CD4-positive, alpha-beta T cell treated with Interferon alpha-2 for 1 hour (primary cell): ENCODE results near the gene MPPED2.

Experiments used
- DNase-seq, 2 donors: peaks; one replicate each; pipeline ENCODE4 v3.0.0-alpha.2; 2020 to 2022

Gene MPPED2

DNA sequence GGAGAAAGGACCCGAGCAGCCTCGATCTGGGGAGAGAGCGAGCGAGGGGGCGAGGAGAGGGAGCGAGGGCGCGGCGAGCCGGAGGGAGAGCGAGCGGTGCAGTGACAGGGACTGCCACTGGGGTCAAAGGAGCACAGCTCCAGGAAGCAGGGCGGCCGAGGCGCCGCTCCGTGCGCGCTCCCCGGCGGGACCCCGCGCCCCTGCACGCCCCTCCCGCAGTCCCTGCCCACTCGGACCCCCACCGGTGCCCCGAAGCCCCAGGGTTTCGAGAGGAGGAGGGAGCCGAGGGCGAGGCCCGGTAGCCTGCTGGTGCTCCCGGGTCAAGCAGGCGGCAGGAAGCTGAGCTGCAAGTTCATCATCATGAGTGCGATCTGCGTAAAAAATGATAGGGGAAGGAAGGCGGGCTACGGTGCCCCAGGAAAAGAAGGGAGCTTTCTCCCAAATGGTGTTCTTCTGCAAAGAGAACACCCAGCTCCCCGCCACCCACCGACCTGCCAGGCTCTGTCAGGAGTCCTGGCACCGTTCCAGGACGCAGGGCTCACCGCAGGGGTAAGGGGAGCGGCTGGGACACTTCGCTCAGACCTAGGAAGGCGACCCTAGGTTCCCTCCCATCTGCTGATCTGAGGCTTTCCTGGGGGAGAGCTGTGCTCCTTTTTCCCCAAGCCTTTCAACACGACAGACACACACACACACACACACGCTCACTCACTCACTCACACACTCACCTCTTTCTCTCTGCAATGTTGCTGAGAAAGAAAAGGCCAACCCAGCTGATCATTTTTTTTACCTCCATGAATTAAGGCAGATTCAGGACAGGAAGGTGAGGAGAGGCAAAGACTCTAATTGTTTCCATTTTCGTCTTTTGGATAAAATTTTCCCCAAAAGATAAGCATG is at the start of gene MPPED2:
Gene MPPED2 (minus strand): TSS at position 103 of the 894 bp plus-strand sequence. CDS start 5,980 bp downstream, outside the sequence.
- peak in 1 of 2 donors; percentile 18 for DNase-seq

DNA sequence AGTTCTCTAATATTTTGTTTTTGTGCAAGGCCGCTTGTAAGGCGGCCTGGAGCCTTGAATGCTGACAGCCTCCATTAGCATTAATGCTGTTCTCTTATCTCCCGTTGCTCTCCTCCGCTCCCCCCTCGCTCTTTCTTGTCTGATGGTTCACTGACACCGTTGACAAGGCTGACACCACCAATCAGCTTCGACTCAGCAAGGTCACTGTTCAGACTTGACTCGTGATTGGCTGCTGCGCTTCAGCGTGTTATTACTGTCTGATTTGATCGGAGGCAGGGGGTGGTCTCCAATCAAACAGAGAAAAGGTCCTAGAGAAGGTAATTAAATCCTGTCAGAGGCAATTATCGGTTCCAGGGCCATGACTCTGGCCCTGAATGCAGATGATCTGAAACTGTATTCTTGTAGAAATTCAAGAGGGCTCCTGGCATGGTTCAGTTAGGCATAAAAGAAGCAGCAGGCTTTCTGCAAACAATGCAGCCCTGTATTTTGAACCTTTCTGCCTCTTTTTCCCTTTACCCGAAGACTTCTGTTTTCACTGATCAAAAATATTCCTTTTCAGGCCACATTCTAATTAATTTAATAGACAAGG is 49.3 kb upstream of the MPPED2 start:
- DNase-seq = no peak

GRCh38 chr11:30631148-30631547 is 45.0 kb upstream of the MPPED2 start:
- DNase-seq = no peak

- no peak for DNase-seq
Observed at GRCh38 chr11:30619767-30620166, 33.6 kb upstream of the MPPED2 start.

DNA sequence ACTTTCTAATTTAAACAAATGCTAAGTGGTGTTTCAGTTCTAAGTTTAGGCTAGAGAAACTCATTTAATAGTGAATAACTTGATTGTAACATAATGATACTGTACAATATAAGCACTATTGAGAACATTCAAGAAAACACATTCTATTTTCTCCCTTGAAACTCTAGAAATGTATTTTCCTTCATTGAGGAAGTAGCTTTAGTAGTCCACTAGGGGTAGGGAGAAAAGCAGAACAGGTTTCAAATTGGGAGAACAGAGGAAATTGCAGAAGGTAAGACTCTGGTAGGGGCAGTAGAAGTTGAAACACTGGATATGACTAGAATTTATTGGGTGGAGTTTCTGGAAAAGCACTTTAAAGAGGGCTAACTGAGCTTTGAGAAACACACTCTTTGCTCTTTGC is 31.6 kb upstream of the MPPED2 start:
- no peak for DNase-seq

- DNase-seq = no peak
Observed at GRCh38 chr11:30610628-30611027, 24.5 kb upstream of the MPPED2 start.

DNA sequence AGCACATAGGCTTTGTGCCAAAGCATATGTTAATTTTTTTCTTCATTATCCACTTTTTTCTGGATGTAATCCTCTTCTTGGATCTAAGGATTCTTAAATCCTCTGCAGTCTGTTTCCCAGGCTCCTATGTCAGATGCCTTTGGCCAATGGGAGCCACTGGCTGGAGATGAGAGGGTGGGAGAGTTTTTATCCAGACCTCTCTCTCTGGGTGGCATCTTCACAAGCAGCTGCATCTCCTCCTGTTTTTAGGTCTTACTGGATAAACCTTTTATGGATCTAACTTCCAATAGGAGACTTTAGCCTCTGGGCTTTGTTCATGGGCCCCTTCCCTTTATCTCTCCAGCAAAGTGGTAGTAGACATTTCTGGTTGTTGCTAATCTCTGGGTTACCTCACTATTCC is 22.4 kb upstream of the MPPED2 start:
- DNase-seq = no peak

DNA sequence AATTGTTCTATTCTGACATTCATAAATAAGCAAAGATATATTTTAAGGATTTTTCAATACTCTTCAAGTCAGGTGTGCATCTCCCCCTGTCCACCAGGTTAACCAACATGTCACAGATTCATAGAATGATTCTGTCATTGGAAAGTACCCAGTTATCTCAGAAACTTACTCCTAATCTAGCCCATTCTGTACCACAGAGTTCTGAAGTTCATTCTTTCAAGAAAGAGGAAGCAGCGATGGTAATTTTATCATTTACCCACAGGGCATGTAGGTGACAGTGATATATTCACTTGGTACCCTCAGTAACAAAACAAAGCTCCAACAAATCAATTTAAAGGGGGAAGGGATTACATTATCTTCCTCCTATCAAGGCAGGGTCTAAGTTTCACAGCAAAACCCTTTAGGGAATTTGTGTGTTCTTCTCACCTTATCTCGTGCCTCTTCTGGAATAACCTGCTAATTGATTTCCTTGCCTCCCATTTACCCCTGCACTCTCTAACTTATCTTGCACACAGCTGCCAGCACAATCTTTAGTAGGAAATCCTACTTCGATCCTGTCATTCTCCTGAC is 19.0 kb upstream of the MPPED2 start:
- DNase-seq = no peak

GRCh38 chr11:30603357-30603756 is 17.2 kb upstream of the MPPED2 start:
- no peak for DNase-seq

- DNase-seq = no peak
Observed at GRCh38 chr11:30596832-30597231, 10.7 kb upstream of the MPPED2 start.

- DNase-seq = no peak
Observed at GRCh38 chr11:30595934-30596333, 9.8 kb upstream of the MPPED2 start.

- no peak for DNase-seq
Observed at GRCh38 chr11:30594646-30595411, 8.7 kb upstream of the MPPED2 start.

DNA sequence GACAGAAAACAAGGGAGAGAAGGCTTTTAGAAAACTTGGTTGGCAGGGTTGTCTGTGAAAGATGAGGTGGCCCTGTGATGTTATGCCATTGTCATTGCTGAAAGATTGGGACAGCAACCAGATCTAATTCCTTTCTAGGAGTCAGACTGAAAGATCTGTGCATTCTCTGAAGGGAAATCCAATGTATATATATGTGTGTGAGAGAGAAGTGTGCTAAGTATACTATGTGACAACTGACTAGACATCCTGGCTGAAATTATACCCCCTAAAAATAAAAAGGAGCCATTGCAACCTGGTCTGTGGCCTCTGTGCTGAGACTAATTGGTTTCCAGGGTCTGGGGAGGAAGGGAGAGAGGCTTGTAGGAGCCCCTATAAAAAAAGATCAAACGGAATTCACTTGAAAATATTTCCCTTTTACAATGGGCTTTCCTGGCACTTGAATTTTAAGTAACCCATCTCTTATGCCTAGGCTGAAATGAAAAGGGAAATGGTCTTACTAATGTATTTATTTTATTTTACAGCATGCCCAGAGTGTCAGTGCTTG is 1.2 kb upstream of the MPPED2 start:
- no peak for DNase-seq

DNA sequence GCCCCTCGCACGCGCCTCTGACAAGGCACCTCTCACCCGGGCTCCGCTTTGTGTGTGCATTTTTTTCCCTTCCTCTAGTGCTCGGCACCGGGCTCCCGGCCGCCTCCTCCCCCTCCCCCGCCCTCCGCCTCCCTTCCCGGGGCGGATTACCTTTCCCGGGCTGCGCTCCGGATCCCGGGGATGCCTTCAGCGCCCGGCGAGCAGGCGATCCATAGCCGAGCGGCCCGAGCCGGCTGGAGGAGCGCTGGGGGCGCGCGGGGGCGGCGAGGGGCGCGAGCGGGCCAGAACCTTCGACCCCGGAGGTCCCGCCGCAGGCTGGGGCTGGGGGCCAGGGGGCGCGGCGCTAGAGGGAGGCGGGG is 282 bp downstream of the MPPED2 start:
- DNase-seq = no peak

- DNase-seq = peak in 1 of 2 donors; percentile 4
Observed at GRCh38 chr11:30585125-30585891, 845 bp downstream of the MPPED2 start.

DNA sequence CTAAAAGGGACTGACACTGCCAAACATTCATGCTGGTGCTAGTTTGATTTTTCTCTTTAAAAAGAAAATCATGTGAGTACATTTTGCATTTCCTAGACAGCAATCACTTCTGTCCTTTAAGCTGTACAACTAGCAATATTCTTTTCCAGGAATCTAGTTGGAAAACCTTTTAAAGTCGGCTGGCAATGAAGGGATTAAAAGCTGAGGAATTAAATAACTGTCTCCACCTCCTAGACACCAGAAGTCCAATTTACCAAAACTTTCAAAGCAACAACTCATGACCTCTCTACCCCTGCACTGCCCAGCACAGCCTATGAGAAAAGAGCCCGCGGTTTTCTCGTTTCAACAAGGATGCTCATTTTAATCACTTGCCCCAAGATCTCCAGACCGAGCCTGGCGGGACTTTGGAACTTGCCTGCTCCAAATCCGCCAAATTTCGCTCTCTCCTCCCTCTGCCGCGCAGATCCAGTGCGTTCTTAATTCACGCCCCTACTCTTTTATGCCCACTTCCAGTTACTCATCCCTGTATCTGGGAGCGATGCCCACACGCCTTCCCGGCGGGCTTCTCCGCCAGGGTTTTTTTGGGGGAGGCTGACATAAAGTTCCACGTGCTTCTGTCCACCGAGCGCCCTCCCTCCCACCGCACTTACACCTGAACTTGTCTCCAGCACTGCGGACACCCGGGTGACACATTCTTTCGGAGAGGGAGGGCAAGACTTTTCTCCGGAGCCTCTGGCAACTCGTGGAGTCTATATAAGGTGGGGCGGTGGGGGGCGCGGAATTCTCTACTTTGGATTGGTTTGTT is 2.5 kb downstream of the MPPED2 start:
- DNase-seq = no peak

DNA sequence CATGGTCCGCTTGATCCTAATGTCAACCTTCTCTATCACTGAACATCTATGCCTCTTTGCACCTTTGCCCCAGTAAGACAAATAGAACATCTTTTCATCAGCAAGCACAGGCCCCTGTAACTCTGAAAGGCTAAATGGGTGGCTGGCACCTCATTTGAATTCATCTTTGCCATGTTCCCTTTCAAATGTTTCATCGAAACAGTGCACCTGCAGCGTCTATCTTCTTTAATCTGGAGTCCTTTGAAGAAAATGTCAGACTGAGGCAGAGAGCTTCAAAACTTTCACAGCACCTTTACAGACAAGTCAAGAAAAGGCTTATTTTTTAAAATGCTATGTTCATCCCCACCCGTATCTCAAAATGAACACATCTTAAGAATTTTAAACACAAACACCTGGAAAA is 3.4 kb downstream of the MPPED2 start:
- DNase-seq = no peak

DNA sequence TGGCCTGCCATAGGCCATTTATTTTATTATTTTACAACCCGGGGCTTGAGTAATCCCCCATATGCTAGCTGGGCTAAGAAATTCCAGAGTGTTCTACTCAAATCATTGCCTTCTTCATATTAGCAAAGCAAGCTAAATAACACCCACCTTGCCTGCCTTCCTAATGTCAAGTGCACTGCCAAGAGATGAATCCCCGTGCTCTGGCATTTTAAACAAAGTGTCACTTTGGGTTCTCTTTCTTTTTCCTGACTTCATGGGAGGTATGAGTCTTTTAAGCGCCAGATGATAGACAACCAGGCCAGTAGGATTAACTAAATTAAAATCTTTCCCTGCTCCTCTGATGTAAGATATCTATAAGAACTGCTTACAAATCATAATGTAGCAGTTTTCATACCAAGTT is 4.5 kb downstream of the MPPED2 start:
- DNase-seq = no peak

DNA sequence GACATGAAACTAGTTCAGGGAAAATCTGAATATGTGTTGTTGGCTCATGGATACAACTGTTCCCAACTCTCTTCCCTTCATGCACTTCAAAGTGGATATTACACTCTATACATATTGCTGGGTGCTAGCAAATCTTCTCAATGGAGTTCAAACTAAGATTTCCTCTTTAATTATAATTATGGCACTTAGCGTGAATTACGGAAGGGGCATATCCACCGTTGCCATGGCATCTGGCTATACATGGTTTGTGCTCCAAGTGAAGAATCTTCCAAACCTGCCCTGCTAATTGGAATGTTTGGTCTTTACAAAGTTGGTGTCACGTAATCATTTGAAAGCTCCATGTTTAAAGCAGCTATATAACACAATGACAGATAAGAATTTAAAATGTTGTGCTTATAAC is 5.6 kb downstream of the MPPED2 start:
- no peak for DNase-seq

- DNase-seq = no peak
Observed at GRCh38 chr11:30579415-30580175, 6.6 kb downstream of the MPPED2 start.

DNA sequence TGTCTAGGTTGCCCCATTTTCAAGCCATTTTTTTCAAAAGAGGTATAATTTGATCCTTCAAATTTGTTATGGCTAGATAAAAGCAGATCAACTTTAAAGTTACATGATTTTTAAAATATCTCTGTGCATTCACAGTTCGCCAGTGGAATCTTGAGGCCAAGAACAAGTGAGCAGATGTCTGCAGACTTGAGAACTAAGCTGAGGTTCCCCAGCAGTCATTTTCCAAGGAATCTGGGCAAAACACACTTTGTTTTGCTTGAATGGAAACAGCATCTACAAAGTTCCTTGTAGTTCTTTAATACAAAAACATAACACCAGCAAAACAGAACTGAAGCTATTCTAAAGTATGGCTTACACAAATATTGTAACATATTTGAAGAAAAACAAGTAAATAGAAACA is 7.7 kb downstream of the MPPED2 start:
- no peak for DNase-seq
